ENCODE measurements around the gene DRAXIN. TPM values are rescaled to one million over a fixed set of nuclear protein-coding genes. Genes with fewer than 3 reads are reported as not detected.
A peak's percentile ranks its signal among the peaks of the same experiment; 100 is the strongest.

DRAXIN gene
- total RNA-seq, 4 donors from 2014 or later, result under 0.01 to 0.06 TPM; not detected in 2

DNA sequence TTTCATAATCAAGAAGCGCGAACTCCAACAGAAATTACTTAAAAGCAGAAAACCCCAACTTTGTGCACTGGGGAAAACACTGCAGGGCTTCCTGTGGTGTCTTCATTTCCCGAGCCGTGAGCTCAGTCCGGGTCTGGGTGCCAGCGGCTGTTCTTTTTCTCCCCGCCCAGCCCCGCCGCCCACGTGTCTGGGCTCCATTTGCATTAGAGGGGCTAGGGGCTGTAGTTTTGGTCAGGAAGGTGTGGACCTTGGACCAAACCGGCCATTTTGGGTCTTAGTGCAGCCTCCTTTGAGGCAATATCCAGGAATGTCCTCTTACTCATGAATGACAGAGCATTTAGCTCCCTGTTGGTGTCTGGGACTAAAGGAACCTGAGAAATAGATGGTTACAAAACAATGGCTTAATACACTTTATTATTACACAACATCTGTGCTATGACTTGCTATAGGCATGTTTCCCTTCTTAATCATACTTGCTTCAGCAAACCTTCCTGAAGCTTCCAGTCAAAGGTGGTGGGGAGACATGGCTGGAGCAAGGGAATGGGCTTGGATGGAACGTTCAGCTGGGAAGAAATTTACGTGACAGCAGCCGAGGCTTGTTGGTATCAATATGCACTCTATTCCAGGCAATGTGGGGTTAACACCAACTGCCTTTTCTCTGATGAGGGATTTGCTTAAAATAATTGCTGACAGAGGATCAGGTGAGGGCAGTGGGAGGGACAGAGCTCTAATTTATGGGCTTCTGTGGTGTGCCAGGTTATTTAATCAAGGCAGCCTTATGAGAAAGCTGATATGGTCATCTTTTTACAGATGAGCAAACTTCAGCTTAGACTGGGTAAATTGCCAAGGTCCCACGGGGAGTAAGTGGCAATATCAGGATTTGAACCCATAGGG, 45.5 kb downstream of the DRAXIN start:
- Histone ChIP-seq H3K9me3 (no peaks in the 10 kb centered on the region), H3K36me3 (no peaks in the 10 kb centered on the region), H3K4me3 (peak overlapping the region; percentile 76 to 95 (median 80)), H3K27me3 (no peaks in the 10 kb centered on the region), H3K4me1 (peaks cover 26 to 61% (median 59%) of the 10 kb centered on the region in 4 donors), H3K27ac (replicated peaks in 1 of 4) (peak overlapping the region; percentile 86 to 92 (median 86))
- intact Hi-C loops (cut with DNase I), result loop anchor here (5.0 kb wide), 1 partner anchor 50 kb away; no protein-coding TSS in a partner anchor
- WGBS, result 15% methylated on average over 14 of the region's 15 CpGs
- TF ChIP-seq POLR2A (IDR thresholded peaks at IDR 0.05; ENCODE audit: low read depth), result no peak
- TF ChIP-seq, protein P1, sequence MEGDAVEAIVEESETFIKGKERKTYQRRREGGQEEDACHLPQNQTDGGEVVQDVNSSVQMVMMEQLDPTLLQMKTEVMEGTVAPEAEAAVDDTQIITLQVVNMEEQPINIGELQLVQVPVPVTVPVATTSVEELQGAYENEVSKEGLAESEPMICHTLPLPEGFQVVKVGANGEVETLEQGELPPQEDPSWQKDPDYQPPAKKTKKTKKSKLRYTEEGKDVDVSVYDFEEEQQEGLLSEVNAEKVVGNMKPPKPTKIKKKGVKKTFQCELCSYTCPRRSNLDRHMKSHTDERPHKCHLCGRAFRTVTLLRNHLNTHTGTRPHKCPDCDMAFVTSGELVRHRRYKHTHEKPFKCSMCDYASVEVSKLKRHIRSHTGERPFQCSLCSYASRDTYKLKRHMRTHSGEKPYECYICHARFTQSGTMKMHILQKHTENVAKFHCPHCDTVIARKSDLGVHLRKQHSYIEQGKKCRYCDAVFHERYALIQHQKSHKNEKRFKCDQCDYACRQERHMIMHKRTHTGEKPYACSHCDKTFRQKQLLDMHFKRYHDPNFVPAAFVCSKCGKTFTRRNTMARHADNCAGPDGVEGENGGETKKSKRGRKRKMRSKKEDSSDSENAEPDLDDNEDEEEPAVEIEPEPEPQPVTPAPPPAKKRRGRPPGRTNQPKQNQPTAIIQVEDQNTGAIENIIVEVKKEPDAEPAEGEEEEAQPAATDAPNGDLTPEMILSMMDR (IDR thresholded peaks at IDR 0.05), result no peak
- TF ChIP-seq POLR2AphosphoS5 (IDR thresholded peaks at IDR 0.05), result peak; percentile 6 to 81
- no peak for TF ChIP-seq EP300 (IDR thresholded peaks at IDR 0.05)
- DNase-seq (ENCODE audit: extremely low spot score), result peak; percentile 94

DNA sequence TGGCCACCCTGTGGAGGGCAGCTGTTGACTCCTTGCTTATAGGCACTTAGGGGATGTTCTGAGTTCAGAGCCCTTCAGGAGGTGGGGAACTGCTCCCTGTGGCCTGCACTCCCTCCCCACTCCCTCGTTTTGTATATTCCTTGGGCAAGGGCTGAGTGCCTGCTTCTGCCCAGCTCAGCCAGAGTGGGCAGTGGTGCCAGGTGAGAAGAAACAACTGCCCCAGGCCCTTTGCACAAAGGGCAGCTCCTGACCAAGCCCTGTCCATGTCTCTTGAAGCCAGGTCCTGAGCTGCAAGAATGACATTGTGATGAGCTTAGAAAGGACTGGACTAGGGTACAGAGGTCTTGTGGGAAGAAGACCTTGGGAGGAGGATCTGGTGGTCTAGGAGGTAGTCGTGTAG, 46.6 kb downstream of the DRAXIN start:
- no peaks in the 10 kb centered on the region for H3K9me3 ChIP-seq
- intact Hi-C loops (cut with DNase I), result loop anchor here (5.0 kb wide), 1 partner anchor 49 kb away; no protein-coding TSS in a partner anchor
- DNase-seq (ENCODE audit: extremely low spot score), result no peak
- H3K36me3 ChIP-seq, result no peaks in the 10 kb centered on the region
- peaks cover 17 to 58% (median 55%) of the 10 kb centered on the region in 4 donors for H3K4me1 ChIP-seq
- TF ChIP-seq EP300 (IDR thresholded peaks at IDR 0.05), result no peak
- no peak for TF ChIP-seq POLR2AphosphoS5 (IDR thresholded peaks at IDR 0.05)
- TF ChIP-seq POLR2A (IDR thresholded peaks at IDR 0.05; ENCODE audit: low read depth), result no peak
- TF ChIP-seq, protein P1 (IDR thresholded peaks at IDR 0.05), result no peak
- peak overlapping the region in 1 of 4 donors; percentile 86 for H3K27ac ChIP-seq (replicated peaks in 1 of 4)
- H3K4me3 ChIP-seq, result no peak overlapping the region
- H3K27me3 ChIP-seq, result no peaks in the 10 kb centered on the region
- 47% methylated on average over 2 of the region's 2 CpGs for WGBS

DNA sequence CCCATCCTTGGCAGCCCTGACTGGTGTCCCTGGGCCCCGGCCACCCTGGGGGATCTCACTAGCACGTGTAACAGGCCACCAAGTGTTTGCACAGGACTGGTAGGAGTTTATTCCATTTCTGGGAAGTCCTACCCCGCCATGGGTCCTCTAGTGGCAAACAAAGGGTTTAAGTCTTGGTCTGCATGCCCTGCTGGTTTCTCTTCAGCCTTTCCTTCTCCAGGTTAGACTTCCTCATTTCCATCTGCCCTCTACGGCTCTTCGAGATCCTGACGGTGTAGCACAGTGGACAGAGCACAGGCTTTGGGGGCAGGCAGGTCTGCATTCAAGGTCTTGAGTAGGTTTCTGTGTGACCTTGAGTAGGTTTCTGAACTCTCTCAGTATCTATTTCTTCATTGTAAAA, 47.3 kb downstream of the DRAXIN start:
- TF ChIP-seq, protein P1 (IDR thresholded peaks at IDR 0.05), result no peak
- TF ChIP-seq POLR2AphosphoS5 (IDR thresholded peaks at IDR 0.05) (no peak), EP300 (IDR thresholded peaks at IDR 0.05) (no peak), POLR2A (IDR thresholded peaks at IDR 0.05; ENCODE audit: low read depth) (no peak)
- Histone ChIP-seq H3K4me3 (no peak overlapping the region), H3K9me3 (no peaks in the 10 kb centered on the region), H3K36me3 (no peaks in the 10 kb centered on the region), H3K4me1 (peaks cover 17 to 57% (median 54%) of the 10 kb centered on the region in 4 donors), H3K27me3 (no peaks in the 10 kb centered on the region), H3K27ac (replicated peaks in 1 of 4) (no peak overlapping the region)
- WGBS, result 82% methylated on average over 6 of the region's 6 CpGs
- intact Hi-C loops (cut with DNase I), result loop anchor here (5.0 kb wide), 1 partner anchor 49 kb away; no protein-coding TSS in a partner anchor
- DNase-seq (ENCODE audit: extremely low spot score), result no peak

DNA sequence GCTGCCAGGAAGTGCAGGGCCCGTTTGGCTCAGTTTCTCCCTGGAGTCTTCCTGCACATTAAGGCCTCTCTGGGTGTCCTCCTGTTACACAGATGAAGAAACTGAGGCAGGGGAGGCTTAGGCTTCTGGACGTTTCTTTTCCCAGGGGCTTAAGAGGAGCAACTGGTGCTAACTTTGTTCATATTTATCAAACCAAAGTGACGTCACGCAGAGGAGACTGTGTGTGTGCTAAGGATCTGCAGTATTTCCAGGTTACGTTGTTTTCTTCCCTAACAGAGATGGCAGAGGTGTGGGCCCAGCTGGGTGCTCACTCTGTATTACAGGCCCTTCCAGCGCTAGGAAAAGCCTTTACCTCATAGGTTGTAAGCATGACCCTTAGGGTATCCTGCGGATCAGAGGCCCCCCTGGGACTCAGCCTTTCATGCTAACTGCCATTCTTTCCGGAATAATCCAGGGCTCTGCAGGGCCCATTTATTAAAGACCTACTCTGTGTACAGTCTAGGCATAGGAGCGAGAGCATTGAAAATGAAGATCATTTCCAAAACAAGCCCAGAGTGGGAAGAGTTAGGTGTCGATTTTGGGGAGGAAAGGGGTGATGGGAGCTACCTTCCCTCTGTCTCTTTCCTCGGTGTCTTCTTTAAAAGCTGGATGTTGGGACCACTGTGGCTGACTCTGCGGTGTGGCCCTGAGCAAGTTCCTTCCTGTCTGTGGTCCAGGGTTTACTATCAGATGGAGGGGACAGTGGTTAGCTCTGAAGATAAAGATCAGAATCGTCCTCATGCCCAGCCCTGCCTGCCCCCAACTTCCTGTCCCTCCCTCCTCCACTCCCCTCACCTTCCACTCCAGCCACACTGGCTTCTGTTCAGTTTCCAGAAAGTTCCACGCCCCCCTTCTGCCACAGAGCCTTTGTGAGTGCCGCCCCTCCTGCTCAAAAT, 49.0 kb downstream of the DRAXIN start:
- H3K27me3 ChIP-seq, result no peaks in the 10 kb centered on the region
- H3K4me1 ChIP-seq, result peaks cover 11 to 50% (median 48%) of the 10 kb centered on the region in 4 donors
- WGBS, result 62% methylated on average over 15 of the region's 15 CpGs
- H3K36me3 ChIP-seq, result peaks cover 0 to 14% (median under 1%) of the 10 kb centered on the region in 4 donors
- no peak overlapping the region for H3K27ac ChIP-seq (replicated peaks in 1 of 4)
- intact Hi-C loops (cut with DNase I), result no loop called here
- no peak for DNase-seq (ENCODE audit: extremely low spot score)
- no peak overlapping the region for H3K4me3 ChIP-seq
- TF ChIP-seq POLR2A (IDR thresholded peaks at IDR 0.05; ENCODE audit: low read depth) (no peak), POLR2AphosphoS5 (IDR thresholded peaks at IDR 0.05) (no peak), EP300 (IDR thresholded peaks at IDR 0.05) (no peak)
- TF ChIP-seq, protein P1 (IDR thresholded peaks at IDR 0.05), result no peak
- H3K9me3 ChIP-seq, result no peaks in the 10 kb centered on the region
